ENCODE results near the gene VAV3. TPM values are rescaled to one million over a fixed set of nuclear protein-coding genes. Genes with fewer than 3 reads are reported as not detected.

The VAV3 gene
- total RNA-seq, 5 donors from 2014 or later (not counting 1 experiment from before 2014, with no cell fraction given), result 3.7 to 13.4 (median 4.6) TPM

DNA sequence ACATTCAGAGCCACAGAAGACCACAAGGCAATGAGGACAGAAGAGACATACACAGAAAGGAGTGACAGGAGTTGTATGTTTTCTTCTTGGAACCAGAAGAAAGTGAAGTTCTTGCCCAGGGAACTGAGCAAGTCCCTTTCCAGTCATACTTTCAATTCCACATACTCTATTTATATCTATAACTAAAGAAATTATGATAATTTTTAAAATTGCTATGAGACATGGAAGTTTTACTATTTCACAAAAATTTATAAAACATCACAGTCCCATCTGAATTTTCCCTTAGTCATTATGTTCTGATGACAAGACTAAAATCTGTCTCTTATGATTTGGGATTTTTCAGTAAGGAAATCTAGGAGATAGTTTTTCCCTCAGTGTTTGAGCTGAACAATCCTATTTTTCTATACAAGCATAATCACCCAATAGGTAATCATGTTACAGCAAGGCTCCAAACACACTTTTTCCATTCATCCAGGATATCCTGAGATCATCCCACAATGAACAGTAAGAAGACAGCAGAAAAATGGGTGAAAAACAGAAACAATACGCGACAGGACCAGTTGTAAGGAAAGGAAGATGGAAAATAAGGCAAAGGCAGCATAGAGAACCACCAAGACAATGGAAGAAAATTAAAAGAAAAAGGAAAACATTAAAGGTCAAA, 154.6 kb downstream of the VAV3 start:
- Mint-ChIP-seq H3K4me3 (no peak overlapping the region), H3K9me3 (no peaks in the 10 kb centered on the region), H3K27ac (peak overlapping the region in 1 of 2 donors; percentile 53), H3K36me3 (no peaks in the 10 kb centered on the region), H3K27me3 (peaks cover 0 to 4% of the 10 kb centered on the region in 2 donors), H3K4me1 (peaks cover 13 to 16% (median 13%) of the 10 kb centered on the region in 3 donors)
- CTCF ChIA-PET, result no interaction called here
- no peak for DNase-seq
- WGBS (ENCODE audit: insufficient coverage), result no CpG with 5 or more reads among the region's 2 CpGs
- no peak overlapping the region for H3K27ac ChIP-seq (ENCODE audit: low read length)
- no peaks in the 10 kb centered on the region for H3K36me3 ChIP-seq (ENCODE audit: control insufficient read depth in 2 of 2, extremely low read depth in 1 of 2, insufficient read depth in 1 of 2, low read length in 1 of 2)
- no peaks in the 10 kb centered on the region for H3K27me3 ChIP-seq (replicated peaks in 1 of 2; ENCODE audit: control insufficient read depth in 2 of 2, extremely low read depth in 1 of 2, insufficient read depth in 2 of 2, low read length in 1 of 2)
- POLR2A ChIA-PET, result interaction anchor here in 1 of 2 donors (0.5 kb wide), 1 partner anchor 304 kb away, joined by 8 read pairs; no protein-coding TSS in a partner anchor
- ATAC-seq (replicated peaks in 1 of 4), result no peak
- peaks cover 5 to 10% of the 10 kb centered on the region in 2 experiments for H3K4me1 ChIP-seq (ENCODE audit: control insufficient read depth in 1 of 2, extremely low read depth in 1 of 2, insufficient read depth in 2 of 2, low read length in 2 of 2)
- no peak overlapping the region for H3K4me3 ChIP-seq (ENCODE audit: control insufficient read depth in 1 of 2, extremely low read depth in 1 of 2, low read length in 1 of 2)
- H3K9me3 ChIP-seq, result no peaks in the 10 kb centered on the region

- Histone ChIP-seq H3K9me3 (no peaks in the 10 kb centered on the region), H3K4me3 (ENCODE audit: control insufficient read depth in 1 of 2, extremely low read depth in 1 of 2, low read length in 1 of 2) (no peak overlapping the region), H3K36me3 (ENCODE audit: control insufficient read depth in 2 of 2, extremely low read depth in 1 of 2, insufficient read depth in 1 of 2, low read length in 1 of 2) (no peaks in the 10 kb centered on the region), H3K27me3 (replicated peaks in 1 of 2; ENCODE audit: control insufficient read depth in 2 of 2, extremely low read depth in 1 of 2, insufficient read depth in 2 of 2, low read length in 1 of 2) (no peaks in the 10 kb centered on the region), H3K27ac (ENCODE audit: low read length) (no peak overlapping the region), H3K4me1 (ENCODE audit: control insufficient read depth in 1 of 2, extremely low read depth in 1 of 2, insufficient read depth in 2 of 2, low read length in 2 of 2) (peaks cover 7 to 31% of the 10 kb centered on the region in 2 experiments)
- DNase-seq (no peak), ATAC-seq (replicated peaks in 1 of 4) (no peak)
- Mint-ChIP-seq H3K4me1 (peaks cover 37 to 41% (median 39%) of the 10 kb centered on the region in 3 donors), H3K36me3 (no peaks in the 10 kb centered on the region), H3K27ac (no peak overlapping the region), H3K9me3 (no peaks in the 10 kb centered on the region), H3K4me3 (no peak overlapping the region), H3K27me3 (peaks cover 0 to 4% of the 10 kb centered on the region in 2 donors)
- ChIA-PET POLR2A (interaction anchor here in 1 of 2 donors (0.5 kb wide), 1 partner anchor 853 kb away, joined by 3 read pairs; no protein-coding TSS in a partner anchor), CTCF (no interaction called here)
- WGBS (ENCODE audit: insufficient coverage), result no CpG with 5 or more reads among the region's 3 CpGs
These were observed 157.1 kb downstream of the VAV3 start for GRCh38 chr1:107807855-107808254.

GRCh38 chr1:107807405-107807804, 157.6 kb downstream of the VAV3 start:
- no peaks in the 10 kb centered on the region for H3K36me3 ChIP-seq (ENCODE audit: control insufficient read depth in 2 of 2, extremely low read depth in 1 of 2, insufficient read depth in 1 of 2, low read length in 1 of 2)
- DNase-seq (no peak), ATAC-seq (replicated peaks in 1 of 4) (no peak)
- no peak overlapping the region for H3K27ac ChIP-seq (ENCODE audit: low read length)
- H3K27me3 ChIP-seq (replicated peaks in 1 of 2; ENCODE audit: control insufficient read depth in 2 of 2, extremely low read depth in 1 of 2, insufficient read depth in 2 of 2, low read length in 1 of 2), result no peaks in the 10 kb centered on the region
- H3K9me3 Mint-ChIP-seq, result no peaks in the 10 kb centered on the region
- H3K4me1 Mint-ChIP-seq, result peaks cover 41 to 46% (median 44%) of the 10 kb centered on the region in 3 donors
- WGBS (ENCODE audit: insufficient coverage), result 100% methylated on average over 1 of the region's 1 CpG
- no peaks in the 10 kb centered on the region for H3K9me3 ChIP-seq
- H3K27ac Mint-ChIP-seq, result no peak overlapping the region
- ChIA-PET CTCF (no interaction called here), POLR2A (interaction anchor here in 1 of 2 donors (0.5 kb wide), 1 partner anchor 853 kb away, joined by 3 read pairs; no protein-coding TSS in a partner anchor)
- no peak overlapping the region for H3K4me3 Mint-ChIP-seq
- H3K36me3 Mint-ChIP-seq, result no peaks in the 10 kb centered on the region
- peaks cover 7 to 31% of the 10 kb centered on the region in 2 experiments for H3K4me1 ChIP-seq (ENCODE audit: control insufficient read depth in 1 of 2, extremely low read depth in 1 of 2, insufficient read depth in 2 of 2, low read length in 2 of 2)
- H3K27me3 Mint-ChIP-seq, result peaks cover 0 to 4% of the 10 kb centered on the region in 2 donors
- no peak overlapping the region for H3K4me3 ChIP-seq (ENCODE audit: control insufficient read depth in 1 of 2, extremely low read depth in 1 of 2, low read length in 1 of 2)

- H3K27me3 ChIP-seq (replicated peaks in 1 of 2; ENCODE audit: control insufficient read depth in 2 of 2, extremely low read depth in 1 of 2, insufficient read depth in 2 of 2, low read length in 1 of 2), result no peaks in the 10 kb centered on the region
- Mint-ChIP-seq H3K27me3 (peaks cover 0 to 4% of the 10 kb centered on the region in 2 donors), H3K27ac (no peak overlapping the region), H3K4me3 (no peak overlapping the region), H3K9me3 (no peaks in the 10 kb centered on the region), H3K36me3 (no peaks in the 10 kb centered on the region), H3K4me1 (peaks cover 41 to 46% (median 45%) of the 10 kb centered on the region in 3 donors)
- DNase-seq (no peak), ATAC-seq (replicated peaks in 1 of 4) (no peak)
- POLR2A ChIA-PET, result no interaction called here
- no peak overlapping the region for H3K27ac ChIP-seq (ENCODE audit: low read length)
- CTCF ChIA-PET, result no interaction called here
- no peaks in the 10 kb centered on the region for H3K36me3 ChIP-seq (ENCODE audit: control insufficient read depth in 2 of 2, extremely low read depth in 1 of 2, insufficient read depth in 1 of 2, low read length in 1 of 2)
- no peaks in the 10 kb centered on the region for H3K9me3 ChIP-seq
- H3K4me1 ChIP-seq (ENCODE audit: control insufficient read depth in 1 of 2, extremely low read depth in 1 of 2, insufficient read depth in 2 of 2, low read length in 2 of 2), result peaks cover 7 to 29% of the 10 kb centered on the region in 2 experiments
- whole genome bisulfite sequencing (ENCODE audit: insufficient coverage), result no CpG with 5 or more reads among the region's 4 CpGs
- no peak overlapping the region for H3K4me3 ChIP-seq (ENCODE audit: control insufficient read depth in 1 of 2, extremely low read depth in 1 of 2, low read length in 1 of 2)
These were observed 158.1 kb downstream of the VAV3 start for GRCh38 chr1:107806902-107807301.

DNA sequence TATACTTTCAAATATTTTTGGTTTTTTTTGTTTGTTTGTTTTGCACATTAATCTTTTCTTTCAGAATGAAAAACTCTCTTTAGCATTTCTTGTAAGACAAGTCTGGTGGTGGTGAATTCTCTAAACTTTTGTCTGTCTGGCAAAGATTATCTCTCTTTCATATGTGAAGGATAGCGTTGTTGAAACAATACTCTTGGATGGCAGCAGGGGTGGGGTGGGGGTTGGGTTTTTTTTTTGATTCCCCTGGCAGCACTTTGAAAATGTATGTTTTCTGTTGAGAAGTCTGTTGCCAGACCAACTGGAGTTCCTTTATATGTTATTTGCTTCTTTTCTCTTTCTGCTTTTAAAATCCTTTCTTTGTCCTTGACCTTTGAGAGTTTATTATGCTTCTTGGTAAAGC, 160.2 kb downstream of the VAV3 start:
- no CpG with 5 or more reads among the region's 1 CpG for WGBS (ENCODE audit: insufficient coverage)
- Mint-ChIP-seq H3K4me1 (peaks cover 32 to 42% (median 41%) of the 10 kb centered on the region in 3 donors), H3K27me3 (no peaks in the 10 kb centered on the region), H3K36me3 (no peaks in the 10 kb centered on the region), H3K9me3 (peaks cover 0 to 9% (median 0%) of the 10 kb centered on the region in 3 donors), H3K27ac (peak overlapping the region in 1 of 2 donors; percentile 44), H3K4me3 (peak overlapping the region in 1 of 3 donors; percentile 50)
- CTCF ChIA-PET, result interaction anchor here in 1 of 2 donors (0.7 kb wide), 1 partner anchor 320 kb away, joined by 3 read pairs; no protein-coding TSS in a partner anchor
- H3K36me3 ChIP-seq (ENCODE audit: control insufficient read depth in 2 of 2, extremely low read depth in 1 of 2, insufficient read depth in 1 of 2, low read length in 1 of 2), result no peaks in the 10 kb centered on the region
- peaks cover 7 to 27% of the 10 kb centered on the region in 2 experiments for H3K4me1 ChIP-seq (ENCODE audit: control insufficient read depth in 1 of 2, extremely low read depth in 1 of 2, insufficient read depth in 2 of 2, low read length in 2 of 2)
- H3K9me3 ChIP-seq, result no peaks in the 10 kb centered on the region
- no peak overlapping the region for H3K27ac ChIP-seq (ENCODE audit: low read length)
- POLR2A ChIA-PET, result no interaction called here
- ATAC-seq (replicated peaks in 1 of 4) (peak in 1 of 4 experiments; percentile 37), DNase-seq (no peak)
- no peaks in the 10 kb centered on the region for H3K27me3 ChIP-seq (replicated peaks in 1 of 2; ENCODE audit: control insufficient read depth in 2 of 2, extremely low read depth in 1 of 2, insufficient read depth in 2 of 2, low read length in 1 of 2)
- no peak overlapping the region for H3K4me3 ChIP-seq (ENCODE audit: control insufficient read depth in 1 of 2, extremely low read depth in 1 of 2, low read length in 1 of 2)

- no peak overlapping the region for H3K4me3 ChIP-seq (ENCODE audit: control insufficient read depth in 1 of 2, extremely low read depth in 1 of 2, low read length in 1 of 2)
- Mint-ChIP-seq H3K27me3 (no peaks in the 10 kb centered on the region), H3K27ac (peak overlapping the region; percentile 7 to 50), H3K9me3 (peaks cover 0 to 10% (median 0%) of the 10 kb centered on the region in 3 donors), H3K4me1 (peaks cover 32 to 43% (median 41%) of the 10 kb centered on the region in 3 donors), H3K36me3 (no peaks in the 10 kb centered on the region), H3K4me3 (peak overlapping the region; percentile 11 to 50 (median 49))
- no CpG with 5 or more reads among the region's 1 CpG for WGBS (ENCODE audit: insufficient coverage)
- peak in 1 of 35 experiments; percentile 31 for DNase-seq
- H3K27me3 ChIP-seq (replicated peaks in 1 of 2; ENCODE audit: control insufficient read depth in 2 of 2, extremely low read depth in 1 of 2, insufficient read depth in 2 of 2, low read length in 1 of 2), result no peaks in the 10 kb centered on the region
- H3K9me3 ChIP-seq, result no peaks in the 10 kb centered on the region
- ATAC-seq (replicated peaks in 1 of 4), result peak; percentile 34 to 90 (median 62)
- H3K27ac ChIP-seq (ENCODE audit: low read length), result no peak overlapping the region
- H3K4me1 ChIP-seq (ENCODE audit: control insufficient read depth in 1 of 2, extremely low read depth in 1 of 2, insufficient read depth in 2 of 2, low read length in 2 of 2), result peaks cover 7 to 27% of the 10 kb centered on the region in 2 experiments
- no peaks in the 10 kb centered on the region for H3K36me3 ChIP-seq (ENCODE audit: control insufficient read depth in 2 of 2, extremely low read depth in 1 of 2, insufficient read depth in 1 of 2, low read length in 1 of 2)
- CTCF ChIA-PET, result no interaction called here
- POLR2A ChIA-PET, result no interaction called here
These were observed 160.8 kb downstream of the VAV3 start for GRCh38 chr1:107804134-107804533.

All from T-cell (primary cell).